Uterus (tissue), 4 donors: Measurements from ENCODE around the gene AMELY. TPM values are rescaled to one million over a fixed set of nuclear protein-coding genes. Genes with fewer than 3 reads are reported as not detected.

ENCODE experiments used
- DNase-seq, 2 donors: peaks; one replicate each; pipeline ENCODE4 v3.0.0-alpha.2; 2019 to 2020
- H3K27ac ChIP-seq, 2 donors: fragments of 200-600 bp; sonication (generic); 1 replicate in 1 of 2; 2 replicates in 1 of 2; pipeline ENCODE4 v1.5.1; 2016 to 2018
- H3K27me3 ChIP-seq, 2 donors: fragments of 200-600 bp; sonication (generic); one replicate each; pipeline ENCODE4 v1.5.1; 2018 to 2019; ENCODE audit warnings: control low read depth in 1 of 2
- H3K36me3 ChIP-seq, 2 donors: fragments of 200-600 bp; sonication (generic); one replicate each; pipeline ENCODE4 v1.5.1; 2019; ENCODE audit warnings: control low read depth in 1 of 2
- H3K4me1 ChIP-seq, 2 donors: fragments of 200-600 bp; sonication (generic); one replicate each; pipeline ENCODE4 v1.5.1; 2018 to 2019; ENCODE audit warnings: control low read depth in 1 of 2
- H3K4me3 ChIP-seq, 2 donors: fragments of 200-600 bp; sonication (generic); 1 replicate in 1 of 2; 2 replicates in 1 of 2; pipeline ENCODE4 v1.5.1; 2018 to 2019; ENCODE audit warnings: mild to moderate bottlenecking in 1 of 2
- H3K9me3 ChIP-seq, 2 donors: fragments of 200-600 bp; sonication (generic); one replicate each; pipeline ENCODE4 v1.5.1; 2019; ENCODE audit warnings: control low read depth in 1 of 2
- POLR2A ChIP-seq, 2 donors: fragments of 450-650 bp; IDR thresholded peaks; one replicate each; pipeline ENCODE4 v1.6.1; 2016; ENCODE audit warnings: antibody characterized with exemption in 2 of 2, mild to moderate bottlenecking in 1 of 2, moderate library complexity in 1 of 2
- intact Hi-C: fragments of 100-400 bp; cut with DNase I; formaldehyde crosslinking; loops from one replicate; pipeline ENCODE4 v1.15.1; 2023; ENCODE audit warnings: low total_unique reads
- total RNA-seq, 4 donors: library from RNA; depleted of rRNA in 3 of 4; stranded (reverse); fragments of >200 nt in 3 of 4; gene quantifications; one replicate each; pipeline versions ENCODE4 v1.1.0 to v1.2.4, GENCODE V29; 2014 to 2023
- TF ChIP-seq, protein P1 (sequence below), 4 experiments: fragments of 200-600 bp in 2 of 4; fragments of 450-650 bp in 2 of 4; sonication (generic) in 2 of 4; IDR thresholded peaks; one replicate each; pipeline ENCODE4 v1.5.1; 2016 to 2019; ENCODE audit warnings: antibody characterized with exemption in 4 of 4, mild to moderate bottlenecking in 2 of 4, moderate library complexity in 1 of 4
- donor health status: DM: yes; HTN: yes; CAD: no.

The AMELY gene
- total RNA-seq, 4 donors from 2014 or later: not detected

DNA sequence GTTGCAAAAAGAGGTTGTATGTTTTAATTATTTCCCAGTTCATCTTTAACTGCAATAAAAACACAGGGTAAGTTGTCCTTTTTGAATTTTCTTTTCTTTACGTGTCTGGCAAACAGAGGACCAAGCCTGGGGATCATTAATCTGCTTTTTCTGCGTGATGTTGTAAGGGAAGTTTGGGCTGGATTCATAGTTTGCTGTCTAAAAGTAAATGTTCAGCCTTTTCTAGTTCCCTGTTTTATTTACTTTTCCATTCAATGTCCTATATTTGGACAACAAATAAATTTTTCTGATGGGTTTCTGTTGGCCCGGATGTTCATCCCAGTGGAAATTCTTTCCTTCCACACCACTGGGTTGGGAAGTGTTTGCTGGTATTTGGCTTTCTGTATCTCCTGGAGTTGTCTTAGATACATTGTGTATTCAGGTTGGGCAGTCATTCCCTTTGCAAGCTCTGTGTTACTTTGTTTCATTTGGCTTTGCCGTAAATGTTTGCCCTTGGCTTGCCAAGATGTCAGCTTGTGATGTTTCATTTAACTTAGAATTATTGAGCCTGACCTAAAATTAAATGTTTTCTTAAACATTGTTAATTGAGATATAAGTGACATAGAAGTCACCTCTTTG, 20.3 kb upstream of the AMELY start:
- Histone ChIP-seq H3K4me3 (no peak overlapping the region), H3K36me3 (no peaks in the 10 kb centered on the region), H3K27me3 (no peaks in the 10 kb centered on the region), H3K4me1 (no peaks in the 10 kb centered on the region), H3K27ac (no peak overlapping the region), H3K9me3 (no peaks in the 10 kb centered on the region)
- no peak for DNase-seq
- intact Hi-C loops: no loop called here
- TF ChIP-seq, protein P1, sequence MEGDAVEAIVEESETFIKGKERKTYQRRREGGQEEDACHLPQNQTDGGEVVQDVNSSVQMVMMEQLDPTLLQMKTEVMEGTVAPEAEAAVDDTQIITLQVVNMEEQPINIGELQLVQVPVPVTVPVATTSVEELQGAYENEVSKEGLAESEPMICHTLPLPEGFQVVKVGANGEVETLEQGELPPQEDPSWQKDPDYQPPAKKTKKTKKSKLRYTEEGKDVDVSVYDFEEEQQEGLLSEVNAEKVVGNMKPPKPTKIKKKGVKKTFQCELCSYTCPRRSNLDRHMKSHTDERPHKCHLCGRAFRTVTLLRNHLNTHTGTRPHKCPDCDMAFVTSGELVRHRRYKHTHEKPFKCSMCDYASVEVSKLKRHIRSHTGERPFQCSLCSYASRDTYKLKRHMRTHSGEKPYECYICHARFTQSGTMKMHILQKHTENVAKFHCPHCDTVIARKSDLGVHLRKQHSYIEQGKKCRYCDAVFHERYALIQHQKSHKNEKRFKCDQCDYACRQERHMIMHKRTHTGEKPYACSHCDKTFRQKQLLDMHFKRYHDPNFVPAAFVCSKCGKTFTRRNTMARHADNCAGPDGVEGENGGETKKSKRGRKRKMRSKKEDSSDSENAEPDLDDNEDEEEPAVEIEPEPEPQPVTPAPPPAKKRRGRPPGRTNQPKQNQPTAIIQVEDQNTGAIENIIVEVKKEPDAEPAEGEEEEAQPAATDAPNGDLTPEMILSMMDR (IDR thresholded peaks at IDR 0.05): no peak
- no peak for TF ChIP-seq POLR2A (IDR thresholded peaks at IDR 0.05)

DNA sequence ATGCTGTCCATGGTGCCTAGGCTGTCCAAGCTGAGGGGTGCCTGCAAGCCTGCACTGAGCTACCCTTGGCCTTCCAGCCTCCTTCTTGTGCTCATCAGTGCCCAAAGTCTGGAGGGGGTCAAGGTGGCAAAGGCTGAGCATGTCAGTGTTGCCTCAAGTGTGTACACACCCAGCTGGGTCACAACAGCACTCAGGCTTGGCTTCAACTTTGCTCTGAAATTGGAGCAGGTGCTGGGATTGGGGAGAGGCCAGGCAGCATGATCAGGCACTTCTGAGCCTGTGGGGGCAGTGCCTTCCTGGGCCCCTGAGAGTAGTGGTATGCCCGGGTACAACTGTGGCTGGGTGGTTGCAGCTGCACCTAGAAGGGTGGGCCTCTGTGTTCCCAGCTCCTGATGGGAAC, 17.7 kb upstream of the AMELY start:
- Histone ChIP-seq H3K27me3 (no peaks in the 10 kb centered on the region), H3K36me3 (no peaks in the 10 kb centered on the region), H3K4me3 (no peak overlapping the region), H3K27ac (no peak overlapping the region), H3K9me3 (no peaks in the 10 kb centered on the region), H3K4me1 (no peaks in the 10 kb centered on the region)
- intact Hi-C loops: no loop called here
- no peak for TF ChIP-seq POLR2A (IDR thresholded peaks at IDR 0.05)
- TF ChIP-seq, protein P1 (IDR thresholded peaks at IDR 0.05): no peak
- no peak for DNase-seq

DNA sequence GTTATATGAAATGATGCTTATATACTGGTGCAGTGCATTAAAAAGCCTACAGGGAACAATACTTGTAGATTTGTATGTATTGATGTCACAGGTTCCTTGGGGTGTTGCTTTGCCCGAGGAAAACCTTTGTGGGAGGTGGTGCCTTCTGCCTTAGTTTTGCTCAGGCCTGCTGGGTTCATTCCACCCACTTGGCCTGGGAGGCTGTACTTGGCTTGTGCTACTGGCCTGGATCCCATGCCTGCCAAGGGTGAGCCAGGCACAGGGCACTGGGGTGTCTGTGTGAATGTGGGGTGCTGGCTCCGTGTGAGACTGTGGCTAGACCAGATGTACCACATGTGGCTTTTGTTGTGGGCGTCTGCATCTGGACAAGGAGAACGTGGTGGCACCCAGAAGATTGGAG, 16.7 kb upstream of the AMELY start:
- DNase-seq: no peak
- TF ChIP-seq, protein P1 (IDR thresholded peaks at IDR 0.05): no peak
- TF ChIP-seq POLR2A (IDR thresholded peaks at IDR 0.05): no peak
- Histone ChIP-seq H3K4me3 (no peak overlapping the region), H3K9me3 (no peaks in the 10 kb centered on the region), H3K27me3 (no peaks in the 10 kb centered on the region), H3K4me1 (no peaks in the 10 kb centered on the region), H3K27ac (no peak overlapping the region), H3K36me3 (no peaks in the 10 kb centered on the region)
- intact Hi-C loops: no loop called here

DNA sequence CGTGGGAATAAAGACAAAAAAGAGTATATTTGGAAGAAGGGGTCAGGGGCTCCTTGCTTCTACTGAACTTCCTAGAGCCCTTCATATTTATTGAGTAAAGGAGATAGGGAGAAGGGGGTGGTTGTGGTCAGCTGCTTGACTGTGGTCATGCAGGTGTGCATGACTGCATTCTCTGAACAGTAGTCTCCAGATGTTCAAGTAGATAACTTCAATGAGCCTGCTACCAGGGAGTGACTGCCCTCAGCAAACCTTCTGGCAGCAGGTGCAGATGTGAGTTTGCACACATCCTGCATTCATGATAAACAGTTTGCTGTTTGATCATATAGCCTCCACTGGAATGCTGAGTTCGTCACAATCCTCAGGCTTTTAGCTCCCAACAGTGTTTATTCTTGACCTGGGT, 9.5 kb upstream of the AMELY start:
- H3K4me1 ChIP-seq: no peaks in the 10 kb centered on the region
- H3K27me3 ChIP-seq: no peaks in the 10 kb centered on the region
- TF ChIP-seq, protein P1 (IDR thresholded peaks at IDR 0.05): no peak
- no peak for TF ChIP-seq POLR2A (IDR thresholded peaks at IDR 0.05)
- no peak for DNase-seq
- H3K27ac ChIP-seq: no peak overlapping the region
- intact Hi-C loops: no loop called here
- H3K9me3 ChIP-seq: no peaks in the 10 kb centered on the region
- H3K36me3 ChIP-seq: no peaks in the 10 kb centered on the region
- no peak overlapping the region for H3K4me3 ChIP-seq

DNA sequence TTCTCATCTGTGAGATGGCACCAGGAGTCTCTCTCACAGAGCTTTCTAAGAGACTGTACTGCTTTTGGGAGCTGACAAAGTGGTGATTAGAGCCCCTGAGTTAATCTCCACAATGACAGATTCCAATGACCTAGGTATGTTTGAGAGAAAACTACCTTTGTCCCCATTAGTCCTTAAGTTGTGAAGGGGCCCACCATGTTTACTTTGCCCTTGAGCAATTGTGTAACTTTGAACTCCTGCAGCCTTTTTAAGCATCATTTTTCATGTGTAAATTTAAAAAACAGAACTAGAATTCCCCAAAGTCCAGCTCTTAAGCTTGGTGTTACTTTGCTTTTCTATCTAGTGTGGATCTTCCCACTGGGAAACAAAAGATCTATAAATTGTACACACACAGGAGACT, 1.8 kb upstream of the AMELY start:
- Histone ChIP-seq H3K36me3 (no peaks in the 10 kb centered on the region), H3K27me3 (no peaks in the 10 kb centered on the region), H3K4me1 (no peaks in the 10 kb centered on the region), H3K9me3 (no peaks in the 10 kb centered on the region), H3K4me3 (no peak overlapping the region), H3K27ac (no peak overlapping the region)
- intact Hi-C loops: no loop called here
- DNase-seq: no peak
- TF ChIP-seq, protein P1 (IDR thresholded peaks at IDR 0.05): no peak
- TF ChIP-seq POLR2A (IDR thresholded peaks at IDR 0.05): no peak
